Caki2 (cell line): ENCODE data around the gene USP6NL. TPM values are rescaled to one million over a fixed set of nuclear protein-coding genes. Genes with fewer than 3 reads are reported as not detected.
"Not testable (repeated sequence)": the region's sequence is repeated elsewhere in the genome, so short reads cannot be mapped to it uniquely, and the experiment has no call there.

Source experiments
- DNase-seq: peaks from one replicate; pipeline ENCODE4 v3.0.0-alpha.2; 2015; ENCODE audit warnings: low read depth
- in situ Hi-C: cut with HindIII; loops from 2 replicates; pipeline ENCODE4 v1.10.0; 2016; ENCODE audit warnings: low sequenced_read_pairs, low pct_unique_long_range_greater_than_20kb, mixed read lengths
- total RNA-seq: library from RNA; depleted of rRNA; stranded (reverse); fragments of >200 nt; shearing (Covaris generic); gene quantifications from 2 replicates; pipeline ENCODE4 v1.2.3, GENCODE V29; 2014; ENCODE audit warnings: low replicate concordance

The USP6NL gene
- total RNA-seq, 1 experiment from 2014 or later, result 8.2 TPM

DNA sequence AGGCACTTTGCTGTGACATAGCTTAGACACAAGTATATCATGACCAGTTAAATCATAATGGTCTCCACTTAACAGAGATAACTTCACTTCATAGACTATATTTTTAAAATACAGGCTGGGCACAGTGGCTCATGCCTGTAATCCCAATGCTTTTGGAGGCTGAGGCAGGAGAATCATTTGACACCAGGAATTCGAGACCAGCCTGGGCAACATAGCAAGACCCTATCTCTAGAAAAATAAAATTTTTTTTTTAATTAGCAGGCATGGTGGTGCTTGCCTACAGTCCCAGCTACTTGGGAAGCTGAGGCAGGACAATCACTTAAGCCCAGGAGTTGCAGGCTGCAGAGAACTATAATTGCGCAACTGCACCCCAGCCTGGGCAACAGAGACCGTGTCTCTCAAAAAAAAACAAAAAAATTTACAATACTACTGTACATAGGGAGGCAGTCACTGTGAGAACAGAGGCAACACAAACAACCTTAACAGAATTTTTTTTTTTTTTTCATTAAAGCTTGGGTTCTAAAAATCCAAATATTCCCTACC lies 105.1 kb downstream of the USP6NL start:
- in situ Hi-C loops, result no loop called here
- no peak for DNase-seq

DNA sequence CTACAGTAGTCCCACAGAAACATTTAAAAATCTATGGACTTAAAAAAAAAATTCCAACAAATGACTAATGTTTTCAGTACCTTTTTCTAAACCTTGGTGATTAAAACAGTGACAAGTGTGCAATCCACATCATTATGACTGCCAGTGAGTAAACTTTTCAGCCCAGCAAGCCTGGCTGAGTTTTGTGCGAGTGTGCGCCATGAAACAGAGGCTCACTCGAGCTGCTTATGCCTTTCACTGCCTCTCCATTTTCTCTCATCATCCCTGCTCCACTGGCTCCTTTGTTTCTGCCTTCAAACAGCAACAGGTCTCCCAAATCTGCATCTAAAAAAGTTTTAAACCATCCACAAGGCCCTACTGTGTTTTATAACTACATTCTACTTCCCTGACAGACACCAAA lies 105.8 kb downstream of the USP6NL start:
- in situ Hi-C loops, result no loop called here
- DNase-seq, result no peak

DNA sequence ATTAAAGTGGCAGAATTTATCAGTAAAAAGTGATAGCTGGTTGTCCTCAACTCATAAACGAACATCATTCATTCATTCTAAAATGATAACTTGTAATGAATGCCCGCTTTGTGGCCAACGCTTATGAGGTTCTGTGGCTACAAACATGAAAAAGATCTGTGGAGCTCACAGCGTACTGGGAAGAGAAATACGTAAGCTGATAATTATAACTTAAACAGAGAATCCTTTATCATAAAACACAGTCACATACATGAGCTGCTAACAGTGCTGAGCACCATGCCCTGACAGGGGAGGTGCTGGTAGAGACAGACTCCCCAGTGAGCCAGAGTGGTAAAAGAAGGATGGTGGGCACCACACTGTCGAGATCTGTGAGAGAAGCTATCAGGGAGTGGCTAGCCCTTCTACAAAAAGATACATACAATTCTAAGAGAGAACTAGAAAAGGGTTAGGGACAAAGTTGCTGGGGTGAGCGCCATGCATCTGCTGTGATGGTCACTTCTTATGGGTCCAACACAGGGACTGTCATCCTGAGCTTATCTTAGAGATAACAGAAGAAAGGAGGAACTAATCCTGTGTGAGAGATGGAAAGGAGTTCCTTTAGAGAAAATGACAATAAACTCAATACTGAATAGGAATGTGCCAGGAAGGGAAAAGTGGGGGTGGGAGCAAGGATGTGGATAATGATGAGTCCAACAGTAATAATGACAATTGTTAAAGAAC lies 106.7 kb downstream of the USP6NL start:
- DNase-seq, result no peak
- in situ Hi-C loops, result no loop called here

DNA sequence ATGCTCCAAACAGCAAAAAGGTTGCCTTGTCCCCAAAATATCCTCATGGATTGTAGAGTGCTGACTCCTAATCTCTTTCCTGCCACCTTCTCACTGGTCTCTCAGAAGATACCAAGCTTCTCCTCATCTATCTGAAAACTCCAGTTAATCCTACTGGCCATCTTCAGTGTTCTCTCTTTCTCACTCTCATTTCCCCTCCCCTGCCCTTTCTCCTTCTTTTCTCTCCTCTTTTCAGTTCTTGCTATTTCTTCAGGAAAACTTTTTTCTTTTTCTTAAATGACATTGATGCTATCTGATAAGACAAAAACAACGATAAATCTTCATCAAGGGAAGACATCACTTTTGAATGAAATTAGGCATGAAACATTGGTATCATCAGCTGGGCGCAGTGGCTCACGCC lies 109.8 kb downstream of the USP6NL start:
- no peak for DNase-seq
- in situ Hi-C loops, result no loop called here

DNA sequence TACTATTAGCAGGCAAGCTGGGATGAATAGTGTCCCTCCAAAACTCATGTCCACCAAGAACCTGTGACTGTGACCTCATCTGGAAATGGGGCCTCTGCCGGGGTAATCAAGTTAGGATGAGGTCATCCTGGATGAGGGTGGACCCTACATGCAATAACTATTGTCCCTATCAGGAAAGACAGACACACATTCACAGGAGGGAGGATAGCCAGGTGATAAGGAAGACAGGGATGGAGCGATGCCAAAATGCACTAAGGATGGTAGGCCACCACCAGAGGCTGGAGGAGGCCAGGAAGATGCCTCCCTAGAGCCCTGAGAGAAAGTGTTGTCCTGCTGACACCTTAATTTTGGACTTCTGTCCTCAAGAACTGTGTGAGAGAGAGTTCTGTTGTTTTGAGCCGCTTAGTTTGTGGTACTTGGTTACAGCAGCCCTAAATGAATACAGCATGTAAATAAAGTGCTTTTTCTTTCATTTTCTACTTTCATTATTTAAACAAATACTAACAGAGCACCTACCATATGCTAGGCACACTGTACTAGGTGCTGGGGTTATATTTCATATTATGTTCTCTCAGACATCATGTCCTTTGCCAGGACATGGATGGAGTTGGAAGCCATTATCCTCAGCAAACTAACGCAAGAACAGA lies 111.9 kb downstream of the USP6NL start:
- DNase-seq, result no peak
- in situ Hi-C loops, result no loop called here

DNA sequence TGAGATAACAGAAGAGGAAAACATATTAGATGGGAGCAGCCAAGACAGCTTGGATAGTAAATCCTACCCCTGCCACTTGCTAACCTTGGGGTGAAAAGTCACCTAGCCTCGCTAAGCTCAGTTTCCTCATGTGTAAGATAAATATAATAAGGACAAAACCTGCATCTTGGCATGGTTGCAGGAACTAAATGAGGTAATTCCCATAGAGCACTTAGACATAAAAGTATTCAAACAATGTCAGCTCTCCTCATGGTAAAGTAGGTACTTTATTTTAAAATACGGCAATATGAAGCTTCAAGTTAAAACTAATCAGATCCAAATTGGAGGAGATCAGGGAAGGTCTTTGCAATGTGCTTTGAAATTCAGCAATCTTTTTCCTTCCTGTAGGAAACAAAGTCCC lies 113.1 kb downstream of the USP6NL start:
- DNase-seq, result no peak
- in situ Hi-C loops, result no loop called here

DNA sequence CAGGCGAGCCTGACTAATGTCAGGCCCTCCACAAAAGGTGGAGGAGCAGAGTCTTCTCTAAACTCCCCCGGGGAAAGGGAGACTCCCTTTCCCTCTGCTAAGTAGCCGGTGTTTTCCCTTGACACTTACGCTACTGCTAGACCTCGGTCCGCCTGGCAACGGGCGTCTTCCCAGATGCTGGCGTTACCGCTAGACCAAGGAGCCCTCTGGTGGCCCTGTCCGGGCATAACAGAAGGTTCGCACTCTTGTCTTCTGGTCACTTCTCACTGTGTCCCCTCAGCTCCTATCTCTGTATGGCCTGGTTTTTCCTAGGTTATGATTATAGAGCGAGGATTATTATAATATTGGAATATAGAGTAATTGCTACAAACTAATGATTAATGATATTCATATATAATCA lies 116.5 kb downstream of the USP6NL start:
- in situ Hi-C loops, DNase-seq: not testable (repeated sequence)

DNA sequence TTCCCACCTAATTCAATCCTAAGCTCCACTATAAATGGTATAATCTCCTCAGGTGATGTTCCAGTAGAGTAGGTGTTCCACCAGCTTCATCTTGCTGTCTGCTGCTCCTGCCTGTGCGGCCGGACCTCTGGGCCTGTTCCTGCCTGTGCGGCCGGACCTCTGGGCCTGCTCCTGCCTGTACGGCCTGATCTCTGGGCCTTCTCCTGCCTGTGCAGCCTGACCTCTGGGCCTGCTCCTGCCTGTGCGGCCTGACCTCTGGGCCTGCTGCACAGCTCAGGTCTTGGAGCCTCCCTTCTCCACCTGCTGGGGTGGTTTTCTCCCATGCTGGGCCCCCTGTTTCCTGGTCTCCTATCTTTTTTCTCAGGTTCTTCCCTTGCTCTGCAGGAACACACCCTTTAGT lies 117.8 kb downstream of the USP6NL start:
- in situ Hi-C loops, result no loop called here

DNA sequence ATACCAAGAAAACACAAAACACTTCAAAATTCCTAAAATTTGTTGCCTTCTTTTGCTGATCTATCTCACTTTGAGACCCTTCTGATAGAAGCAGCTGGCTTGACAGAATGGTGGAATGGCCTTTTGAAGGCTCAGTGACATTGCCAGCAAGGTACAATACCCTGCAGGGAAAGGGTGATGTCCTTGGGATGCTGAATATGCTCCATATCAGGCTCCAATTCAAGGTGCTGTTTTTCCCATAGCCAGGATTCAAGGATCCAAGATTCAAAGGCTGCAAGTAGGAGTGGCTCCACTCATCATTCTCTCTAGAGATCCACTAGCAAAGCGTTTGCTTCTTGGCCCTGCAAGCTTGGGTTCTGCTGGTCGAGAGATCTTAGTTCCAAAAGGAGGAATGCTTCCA lies 120.4 kb downstream of the USP6NL start:
- no peak for DNase-seq
- in situ Hi-C loops, result no loop called here

More for the DNA sequence above, 117.8 kb downstream of the USP6NL start:
- DNase-seq, result no peak

DNA sequence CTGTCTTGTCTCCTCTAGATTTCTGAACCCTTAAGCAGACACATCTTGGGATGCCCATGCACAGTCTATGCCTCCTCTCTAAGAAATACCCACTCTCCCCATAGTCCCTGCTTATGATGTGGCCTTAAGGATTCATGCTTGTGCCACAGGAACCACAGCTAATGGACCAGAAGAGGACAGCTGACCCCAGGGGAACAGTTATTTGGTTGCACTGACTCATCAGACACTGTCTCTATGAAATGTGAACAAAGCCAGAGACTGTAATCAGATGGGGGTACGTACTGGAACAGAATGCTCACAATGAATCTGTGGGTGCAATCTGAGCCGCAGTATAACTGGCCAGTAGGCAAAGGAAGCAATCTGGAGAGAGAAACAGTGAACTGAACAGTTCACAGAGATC lies 121.9 kb downstream of the USP6NL start:
- no peak for DNase-seq
- in situ Hi-C loops, result no loop called here

DNA sequence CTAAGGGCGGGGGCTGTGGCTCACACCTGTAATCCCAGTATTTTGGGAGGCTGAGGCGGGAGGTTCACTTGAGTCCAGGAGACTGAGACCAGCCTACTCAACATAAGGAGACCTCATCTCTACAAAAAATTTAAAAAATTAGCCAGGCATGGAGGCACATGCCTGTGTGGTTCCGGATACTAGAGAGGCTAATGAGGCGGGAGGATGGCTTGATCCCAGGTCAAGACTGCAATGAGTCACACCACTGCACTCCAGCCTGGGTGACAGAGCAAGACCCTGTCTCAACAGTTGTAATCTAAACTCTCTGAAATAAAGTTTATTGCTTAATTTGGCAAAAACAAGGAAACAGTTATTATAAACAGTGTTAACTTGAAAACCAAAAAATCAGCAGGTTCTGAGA lies 123.3 kb downstream of the USP6NL start:
- DNase-seq, result peak; percentile 37
- in situ Hi-C loops, result no loop called here

DNA sequence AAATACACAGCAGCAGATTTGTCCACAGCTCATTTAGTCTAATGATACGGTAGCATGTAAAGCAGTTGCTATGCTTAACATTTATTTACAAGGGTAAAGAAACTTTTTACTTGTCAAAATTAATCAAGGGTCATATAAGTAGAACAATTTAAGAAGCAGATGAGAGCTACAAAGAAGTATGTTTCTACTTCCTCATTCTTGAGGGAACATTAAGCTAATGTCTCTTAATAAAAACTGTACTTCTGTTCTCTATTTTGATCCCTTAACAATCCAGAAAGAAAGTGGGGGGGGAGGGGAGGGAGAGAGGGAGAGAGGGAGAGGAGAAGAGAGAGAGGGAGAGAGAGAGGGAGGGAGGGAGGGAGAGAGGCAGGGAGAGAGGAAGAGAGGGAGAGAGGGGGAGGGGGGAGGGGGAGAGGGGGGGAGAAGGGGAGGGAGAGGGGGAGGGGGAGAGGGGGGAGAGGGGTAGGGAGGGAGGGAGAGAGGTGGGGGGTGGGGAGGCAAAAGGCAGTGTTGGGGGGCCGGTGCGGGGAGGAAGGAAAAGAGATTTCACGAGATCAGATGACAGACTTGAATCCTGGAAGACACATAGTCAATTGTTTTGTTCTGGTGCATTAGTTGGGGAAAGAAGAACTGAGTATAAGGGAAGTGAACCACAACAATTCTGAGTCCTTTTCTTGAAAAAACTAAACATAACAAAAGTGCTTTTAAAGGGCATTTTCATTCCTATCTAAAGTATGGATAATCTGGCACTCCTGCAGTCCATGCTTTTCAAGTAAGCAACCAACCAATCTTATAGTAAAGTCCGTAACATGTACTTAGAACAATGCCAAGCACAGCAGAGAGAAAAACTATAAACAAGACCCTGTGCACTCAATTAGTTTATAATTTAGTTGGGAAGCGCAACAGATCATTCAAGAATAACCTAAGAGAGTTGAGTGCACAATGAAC lies 128.0 kb downstream of the USP6NL start:
- in situ Hi-C loops, result no loop called here
- no peak for DNase-seq

DNA sequence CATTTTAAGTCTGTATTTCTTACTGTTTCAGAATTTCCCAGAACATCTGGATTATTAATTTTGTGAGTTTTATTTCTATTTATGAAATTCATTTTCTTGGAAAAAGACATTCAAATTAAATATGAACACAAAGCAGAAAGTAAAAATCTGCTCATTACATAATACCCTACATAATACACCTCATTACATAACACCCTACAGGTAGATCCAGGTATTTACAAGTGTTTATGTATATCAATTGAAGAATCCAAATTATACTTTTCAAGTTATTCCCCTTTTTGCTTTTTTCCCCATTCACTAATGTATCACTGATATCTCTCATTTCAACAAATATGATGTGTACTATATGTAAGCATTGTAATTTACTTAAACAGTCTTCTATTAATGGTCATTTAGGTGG lies 129.1 kb downstream of the USP6NL start:
- in situ Hi-C loops, result no loop called here
- no peak for DNase-seq

DNA sequence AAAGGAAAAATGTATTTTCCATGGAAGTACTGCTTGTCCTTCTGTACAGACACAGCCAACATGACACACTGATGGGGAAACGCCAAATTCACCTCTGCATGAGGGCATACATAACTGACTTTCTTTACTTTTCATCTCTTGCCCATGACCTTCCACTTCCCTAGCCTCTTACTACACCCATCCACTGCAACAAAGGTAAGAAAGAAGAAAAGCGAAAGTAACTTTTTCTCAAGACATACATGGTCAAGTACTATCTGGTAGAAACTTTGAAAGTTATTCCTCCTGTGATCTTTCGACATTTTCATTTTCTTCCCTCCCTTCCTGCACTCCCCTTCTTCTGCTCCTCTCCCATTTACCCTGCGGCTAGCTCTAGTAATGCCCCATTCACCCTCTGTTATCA lies 130.8 kb downstream of the USP6NL start:
- in situ Hi-C loops, result no loop called here
- DNase-seq, result no peak

DNA sequence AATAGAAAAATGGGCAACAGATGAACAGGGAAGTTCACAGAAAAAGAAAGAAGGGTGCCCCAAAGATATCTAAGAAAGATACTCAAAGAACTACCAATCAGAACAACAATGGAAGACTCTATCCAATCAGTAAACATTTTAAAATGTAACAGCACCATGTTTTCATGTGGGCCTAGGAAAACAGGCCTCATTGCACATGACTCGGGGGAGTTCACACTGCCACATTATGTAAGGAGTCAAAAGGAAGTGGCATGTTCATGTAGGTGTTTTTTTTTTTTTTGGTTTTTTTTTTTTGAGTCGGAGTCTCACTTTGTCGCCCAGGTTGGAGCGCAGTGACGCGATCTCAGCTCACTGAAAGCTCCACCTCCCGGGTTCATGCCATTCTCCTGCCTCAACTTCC lies 132.2 kb downstream of the USP6NL start:
- in situ Hi-C loops, result no loop called here
- no peak for DNase-seq

DNA sequence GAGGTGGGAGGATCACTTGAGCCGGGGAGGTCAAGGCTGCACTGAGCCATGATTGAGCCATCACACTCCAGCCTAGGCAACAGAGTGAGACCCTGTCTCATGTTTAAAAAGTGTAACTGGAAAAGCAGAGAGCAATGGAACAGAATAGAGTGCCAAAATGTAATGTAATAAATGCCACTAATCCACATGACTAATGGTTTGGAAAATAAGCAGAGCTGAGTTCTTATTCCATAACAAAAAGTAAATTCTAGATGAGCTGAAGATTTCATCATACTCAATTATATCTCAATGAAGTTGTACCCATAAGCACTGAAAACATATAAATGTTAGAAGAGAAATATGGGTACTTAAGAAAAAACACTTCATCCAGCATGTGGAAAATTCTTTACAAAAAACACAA lies 132.6 kb downstream of the USP6NL start:
- no peak for DNase-seq
- in situ Hi-C loops, result no loop called here

DNA sequence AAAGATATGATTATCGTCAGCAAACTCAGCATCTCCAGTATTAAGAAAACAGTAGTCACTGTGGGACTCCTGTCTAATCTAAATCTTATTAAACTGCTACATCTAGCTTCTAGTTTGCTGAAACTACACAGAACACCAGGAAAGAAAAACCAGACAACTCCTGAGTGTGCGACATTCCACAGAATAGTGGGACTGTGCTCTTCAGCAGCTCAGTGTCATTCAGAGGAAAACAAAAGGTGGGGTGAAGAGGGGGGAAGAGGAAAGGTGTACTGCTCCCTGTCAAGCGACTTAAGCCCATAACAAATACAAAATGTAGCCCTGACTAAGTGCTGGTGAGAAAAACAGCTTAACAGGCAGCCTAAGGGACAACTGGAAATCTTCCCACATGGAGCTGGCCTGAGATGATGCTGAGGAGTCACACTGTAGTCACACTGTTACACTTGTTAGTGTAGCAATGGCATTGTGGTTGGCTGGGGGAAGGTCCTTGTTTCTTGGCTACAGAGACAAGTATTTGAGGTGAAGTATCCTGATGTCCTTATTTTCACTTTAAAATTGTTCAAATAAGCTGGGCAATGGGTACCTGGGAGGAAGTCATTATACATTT lies 135.5 kb downstream of the USP6NL start:
- DNase-seq, result no peak
- in situ Hi-C loops, result no loop called here

DNA sequence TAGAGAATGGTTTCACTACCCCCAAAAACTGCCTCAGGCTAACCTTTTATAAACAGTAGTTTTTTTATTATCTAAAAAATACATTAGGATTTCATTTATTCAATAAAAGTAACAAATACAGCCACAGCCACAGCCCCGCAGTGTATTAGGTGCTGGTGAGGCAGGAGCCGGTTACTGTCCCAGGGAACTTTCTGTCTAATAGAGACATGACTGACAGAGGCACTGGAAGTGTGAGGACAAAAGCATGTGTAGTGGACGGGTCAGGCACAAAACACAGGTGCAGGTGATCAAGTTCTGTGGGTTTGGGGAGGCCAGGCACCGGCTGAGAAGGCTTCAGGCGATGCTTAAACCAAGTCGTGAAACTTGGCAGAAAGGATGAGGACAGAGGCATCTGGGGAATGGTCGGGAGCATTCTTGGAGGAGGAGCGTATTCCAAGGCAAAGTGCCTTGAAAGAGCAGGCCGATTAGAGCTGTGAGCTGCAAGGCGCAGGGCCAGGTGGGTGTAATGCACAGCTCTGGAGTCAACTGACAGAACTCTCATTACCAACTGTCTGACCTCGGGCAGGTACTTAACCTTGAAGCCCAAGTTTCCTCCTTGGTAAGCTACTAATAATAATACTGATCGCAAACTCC lies 138.2 kb downstream of the USP6NL start:
- in situ Hi-C loops, result no loop called here
- DNase-seq, result no peak
